Measurements from ENCODE around the gene L3MBTL4.

- no peak for TF ChIP-seq POLR2A (IDR thresholded peaks at IDR 0.05; ENCODE audit: low read depth, low read length)
- TF ChIP-seq POLR2AphosphoS5 (IDR thresholded peaks at IDR 0.05; ENCODE audit: low read depth, low read length) = no peak
Measured at GRCh38 chr18:6401687-6402086, 13.0 kb downstream of the L3MBTL4 start.

All from GM12891 (cell line).